WTC11 (cell line): ENCODE results near the gene ATG5. TPM values are rescaled to one million over a fixed set of nuclear protein-coding genes. Genes with fewer than 3 reads are reported as not detected.

Experiments
- ATAC-seq: fragments of 200-7000 bp; cut with Tn5 transposase; 2 replicates; pipeline ENCODE4 v1.10.0; 2021; ENCODE audit warnings: mild to moderate bottlenecking, moderate library complexity
- CTCF ChIA-PET: fragments of 300-600 bp; sonication (Branson Sonifier 250); formaldehyde crosslinking; loops from one replicate; lab custom pipeline; 2021; ENCODE audit warnings: antibody characterized with exemption; lab: Charles Lee
- POLR2A ChIA-PET: fragments of 350-600 bp; sonication (Branson Sonifier 250); formaldehyde crosslinking; loops from one replicate; lab custom pipeline; 2021; ENCODE audit warnings: antibody characterized with exemption; lab: Charles Lee
- DNase-seq: peaks from one replicate; pipeline ENCODE4 v3.0.0; 2021; ENCODE audit warnings: low spot score
- H3K27ac Mint-ChIP-seq: 2 replicates; pipeline ENCODE4 v1.8.0; 2021; ENCODE audit warnings: mixed read lengths
- H3K27me3 Mint-ChIP-seq: 2 replicates; pipeline ENCODE4 v1.8.0; 2021; ENCODE audit warnings: low read depth, mild to moderate bottlenecking, moderate library complexity, mixed read lengths
- H3K36me3 Mint-ChIP-seq: 2 replicates; pipeline ENCODE4 v1.8.0; 2021; ENCODE audit warnings: mixed read lengths
- H3K4me1 Mint-ChIP-seq: 2 replicates; pipeline ENCODE4 v1.8.0; 2022; ENCODE audit warnings: mixed read lengths
- H3K4me3 Mint-ChIP-seq: 2 replicates; pipeline ENCODE4 v1.8.0; 2021; ENCODE audit warnings: mild to moderate bottlenecking, moderate library complexity, mixed read lengths
- H3K9me3 Mint-ChIP-seq: 2 replicates; pipeline ENCODE4 v1.8.0; 2021; ENCODE audit warnings: mixed read lengths
- ETV6 ChIP-seq: sonication (generic); formaldehyde crosslinking; IDR thresholded peaks from 2 replicates; pipeline ENCODE4 v1.8.1; 2022; ENCODE audit warnings: mild to moderate bottlenecking, missing genetic modification reagents
- FOXP1 ChIP-seq: sonication (generic); formaldehyde crosslinking; IDR thresholded peaks from 2 replicates; pipeline ENCODE4 v1.8.0; 2022; ENCODE audit warnings: missing genetic modification reagents, mild to moderate bottlenecking, moderate library complexity, borderline replicate concordance
- GRHL2 ChIP-seq: fragments of 250-450 bp; sonication (Bioruptor Pico); IDR thresholded peaks from 2 replicates; pipeline ENCODE4 v1.8.0; 2022; ENCODE audit warnings: mild to moderate bottlenecking, moderate library complexity; ENCODE audit not compliant: insufficient replicate concordance, severe bottlenecking
- JUN ChIP-seq: sonication (generic); formaldehyde crosslinking; IDR thresholded peaks from 2 replicates; pipeline ENCODE4 v1.8.0; 2023; ENCODE audit warnings: mild to moderate bottlenecking, missing genetic modification reagents
- NFATC4 ChIP-seq: fragments of 250-450 bp; sonication (Bioruptor Pico); IDR thresholded peaks from 2 replicates; pipeline ENCODE4 v1.9.0; 2021; ENCODE audit warnings: mild to moderate bottlenecking
- NFE2L1 ChIP-seq: sonication (generic); formaldehyde crosslinking; IDR thresholded peaks from 2 replicates; pipeline ENCODE4 v1.8.1; 2023; ENCODE audit warnings: missing genetic modification reagents
- NR2C2 ChIP-seq: sonication (generic); formaldehyde crosslinking; IDR thresholded peaks from 2 replicates; pipeline ENCODE4 v1.8.0; 2022; ENCODE audit warnings: mild to moderate bottlenecking, missing genetic modification reagents
- PRRX2 ChIP-seq: fragments of 250-450 bp; sonication (Bioruptor Pico); IDR thresholded peaks from 2 replicates; pipeline ENCODE4 v1.8.0; 2021; ENCODE audit warnings: mild to moderate bottlenecking
- RELA ChIP-seq: sonication (generic); formaldehyde crosslinking; IDR thresholded peaks from 2 replicates; pipeline ENCODE4 v1.8.1; 2022; ENCODE audit warnings: missing genetic modification reagents, mild to moderate bottlenecking, borderline replicate concordance
- SMAD4 ChIP-seq: sonication (generic); formaldehyde crosslinking; IDR thresholded peaks from 2 replicates; pipeline ENCODE4 v1.8.0; 2022; ENCODE audit warnings: mild to moderate bottlenecking, missing genetic modification reagents
- TEAD4 ChIP-seq: sonication (generic); formaldehyde crosslinking; IDR thresholded peaks from 2 replicates; pipeline ENCODE4 v1.8.0; 2022; ENCODE audit warnings: mild to moderate bottlenecking, missing genetic modification reagents
- TP53 ChIP-seq: sonication (generic); formaldehyde crosslinking; IDR thresholded peaks from 2 replicates; pipeline ENCODE4 v1.8.1; 2023; ENCODE audit warnings: mild to moderate bottlenecking, missing genetic modification reagents
- ZNF317 ChIP-seq: sonication (generic); formaldehyde crosslinking; IDR thresholded peaks from 2 replicates; pipeline ENCODE4 v1.8.1; 2023; ENCODE audit warnings: low read depth, mild to moderate bottlenecking, moderate library complexity, missing genetic modification reagents, borderline replicate concordance
- ZNF396 ChIP-seq: fragments of 250-450 bp; sonication (Bioruptor Pico); IDR thresholded peaks from 2 replicates; pipeline ENCODE4 v1.8.0; 2021; ENCODE audit warnings: mild to moderate bottlenecking, moderate library complexity, borderline replicate concordance
- ZNF416 ChIP-seq: fragments of 250-450 bp; sonication (Bioruptor Pico); IDR thresholded peaks from 2 replicates; pipeline ENCODE4 v1.9.0; 2021; ENCODE audit warnings: mild to moderate bottlenecking, inconsistent platforms
- total RNA-seq: library from RNA; stranded (reverse); gene quantifications from 3 replicates; pipeline ENCODE4 v1.2.3, GENCODE V29; 2021
- TF ChIP-seq, protein P1 (sequence below): sonication (generic); formaldehyde crosslinking; IDR thresholded peaks from 2 replicates; pipeline ENCODE4 v1.8.1; 2022; ENCODE audit warnings: low read depth, mild to moderate bottlenecking, moderate library complexity, missing genetic modification reagents, borderline replicate concordance
- TF ChIP-seq, protein P2 (sequence below): sonication (generic); formaldehyde crosslinking; conservative IDR thresholded peaks from 2 replicates; pipeline ENCODE4 v1.8.1; 2022; ENCODE audit warnings: mild to moderate bottlenecking, missing genetic modification reagents
- TF ChIP-seq, protein P3 (sequence below): sonication (generic); formaldehyde crosslinking; IDR thresholded peaks from 2 replicates; pipeline ENCODE4 v1.8.1; 2022; ENCODE audit warnings: missing genetic modification reagents, borderline replicate concordance
- TF ChIP-seq, protein P4 (sequence below): sonication (generic); formaldehyde crosslinking; IDR thresholded peaks from 2 replicates; pipeline ENCODE4 v1.8.0; 2022; ENCODE audit warnings: missing genetic modification reagents
- TF ChIP-seq, protein P5 (sequence below): sonication (generic); formaldehyde crosslinking; IDR thresholded peaks from 2 replicates; pipeline ENCODE4 v1.8.1; 2022; ENCODE audit warnings: mild to moderate bottlenecking, moderate library complexity, missing genetic modification reagents
- TF ChIP-seq, protein P6 (sequence below): sonication (generic); formaldehyde crosslinking; IDR thresholded peaks from 2 replicates; pipeline ENCODE4 v1.8.1; 2022; ENCODE audit warnings: low read depth, missing genetic modification reagents, borderline replicate concordance
- TF ChIP-seq, protein P7 (sequence below): fragments of 250-450 bp; sonication (Bioruptor Pico); conservative IDR thresholded peaks from 2 replicates; pipeline ENCODE4 v1.9.0; 2021; ENCODE audit warnings: mild to moderate bottlenecking

ATG5 gene
- total RNA-seq, 1 experiment from 2014 or later, result 32.6 TPM

DNA sequence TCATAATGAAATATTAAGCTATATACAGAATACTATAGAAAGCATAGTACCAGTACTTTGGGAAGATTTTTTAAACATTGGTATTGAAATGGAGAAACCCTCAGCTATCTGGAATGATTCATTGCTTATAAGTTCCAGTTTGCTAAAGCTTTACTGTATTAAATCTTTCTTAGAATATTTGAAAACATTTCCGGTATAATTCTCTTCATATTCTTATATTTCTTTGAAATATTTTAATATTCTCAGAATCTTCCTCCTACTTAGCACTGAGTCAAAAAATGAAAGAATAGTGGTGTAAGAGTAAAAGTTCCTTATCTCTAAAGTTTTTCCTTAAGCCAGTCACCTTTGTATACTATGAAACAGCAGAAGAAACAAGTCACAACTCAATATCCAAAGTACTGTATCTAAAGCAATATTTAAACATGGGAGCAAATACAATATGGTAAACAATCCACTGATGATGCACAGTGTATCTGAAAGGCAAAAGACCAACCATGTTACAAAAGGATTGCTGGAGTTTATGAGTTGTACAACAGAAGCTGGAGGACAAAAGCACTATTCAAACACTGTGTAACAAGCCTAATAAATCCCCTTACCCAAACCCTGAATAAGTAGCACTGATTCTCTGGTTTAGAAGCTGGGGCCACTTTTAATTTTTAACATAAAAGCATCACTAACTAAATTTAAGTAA is 137.3 kb downstream of the ATG5 start:
- H3K27me3 Mint-ChIP-seq, result no peaks in the 10 kb centered on the region
- no peak for ATAC-seq
- CTCF ChIA-PET, result no interaction called here

DNA sequence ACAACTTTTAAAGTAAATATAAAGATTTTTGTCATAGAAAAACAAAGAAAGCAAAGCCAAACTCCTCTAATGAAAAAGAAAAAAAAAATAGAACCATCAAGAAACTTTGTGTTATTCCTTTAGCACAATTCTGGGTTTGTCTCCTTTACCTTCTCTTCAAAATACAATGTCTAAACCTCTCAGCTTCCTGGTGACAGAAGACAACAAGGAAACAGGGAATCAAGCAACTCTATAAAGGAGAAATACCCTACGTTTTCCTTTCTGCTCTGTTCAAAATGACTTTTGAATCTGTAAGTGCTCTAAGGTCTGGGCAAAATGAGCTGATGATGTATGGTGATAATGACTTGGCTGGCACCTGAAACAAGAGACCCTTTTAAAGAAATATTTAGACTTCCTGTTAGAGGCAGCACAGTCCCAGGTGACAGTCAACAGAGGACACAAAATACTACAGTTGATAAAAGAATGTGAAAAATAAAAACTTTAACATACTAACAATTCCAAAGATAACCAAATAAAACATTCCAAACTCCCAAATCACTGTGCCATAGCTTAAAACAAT is 138.1 kb downstream of the ATG5 start:
- CTCF ChIA-PET, result no interaction called here

More for the DNA sequence above, 137.3 kb downstream of the ATG5 start:
- no peaks in the 10 kb centered on the region for H3K9me3 Mint-ChIP-seq
- peaks cover 9% of the 10 kb centered on the region for H3K4me1 Mint-ChIP-seq
- POLR2A ChIA-PET, result no interaction called here
- no peak overlapping the region for H3K4me3 Mint-ChIP-seq
- no peak for DNase-seq
- H3K27ac Mint-ChIP-seq, result peak overlapping the region; percentile 25
- H3K36me3 Mint-ChIP-seq, result 0 out of 2 replicates have a peak, but pooled peaks cover 4% of the 10 kb centered on the region
- TF ChIP-seq NFATC4 (CRISPR knock-in tag) (no peak), NR2C2 (CRISPR knock-in tag) (no peak), TP53 (no peak), ZNF416 (CRISPR knock-in tag) (no peak), JUN (CRISPR knock-in tag) (no peak), NFE2L1 (CRISPR knock-in tag) (no peak), ZNF396 (CRISPR knock-in tag) (no peak), ZNF317 (CRISPR knock-in tag) (no peak)
- TF ChIP-seq, protein P1, sequence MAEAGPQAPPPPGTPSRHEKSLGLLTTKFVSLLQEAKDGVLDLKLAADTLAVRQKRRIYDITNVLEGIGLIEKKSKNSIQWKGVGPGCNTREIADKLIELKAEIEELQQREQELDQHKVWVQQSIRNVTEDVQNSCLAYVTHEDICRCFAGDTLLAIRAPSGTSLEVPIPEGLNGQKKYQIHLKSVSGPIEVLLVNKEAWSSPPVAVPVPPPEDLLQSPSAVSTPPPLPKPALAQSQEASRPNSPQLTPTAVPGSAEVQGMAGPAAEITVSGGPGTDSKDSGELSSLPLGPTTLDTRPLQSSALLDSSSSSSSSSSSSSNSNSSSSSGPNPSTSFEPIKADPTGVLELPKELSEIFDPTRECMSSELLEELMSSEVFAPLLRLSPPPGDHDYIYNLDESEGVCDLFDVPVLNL (CRISPR knock-in tag), result no peak
- TF ChIP-seq, protein P2, sequence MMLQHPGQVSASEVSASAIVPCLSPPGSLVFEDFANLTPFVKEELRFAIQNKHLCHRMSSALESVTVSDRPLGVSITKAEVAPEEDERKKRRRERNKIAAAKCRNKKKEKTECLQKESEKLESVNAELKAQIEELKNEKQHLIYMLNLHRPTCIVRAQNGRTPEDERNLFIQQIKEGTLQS, result no peak
- TF ChIP-seq, protein P3, sequence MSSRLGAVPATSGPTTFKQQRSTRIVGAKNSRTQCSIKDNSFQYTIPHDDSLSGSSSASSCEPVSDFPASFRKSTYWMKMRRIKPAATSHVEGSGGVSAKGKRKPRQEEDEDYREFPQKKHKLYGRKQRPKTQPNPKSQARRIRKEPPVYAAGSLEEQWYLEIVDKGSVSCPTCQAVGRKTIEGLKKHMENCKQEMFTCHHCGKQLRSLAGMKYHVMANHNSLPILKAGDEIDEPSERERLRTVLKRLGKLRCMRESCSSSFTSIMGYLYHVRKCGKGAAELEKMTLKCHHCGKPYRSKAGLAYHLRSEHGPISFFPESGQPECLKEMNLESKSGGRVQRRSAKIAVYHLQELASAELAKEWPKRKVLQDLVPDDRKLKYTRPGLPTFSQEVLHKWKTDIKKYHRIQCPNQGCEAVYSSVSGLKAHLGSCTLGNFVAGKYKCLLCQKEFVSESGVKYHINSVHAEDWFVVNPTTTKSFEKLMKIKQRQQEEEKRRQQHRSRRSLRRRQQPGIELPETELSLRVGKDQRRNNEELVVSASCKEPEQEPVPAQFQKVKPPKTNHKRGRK, result no peak

More for the DNA sequence above, 138.1 kb downstream of the ATG5 start:
- Mint-ChIP-seq H3K27me3 (no peaks in the 10 kb centered on the region), H3K9me3 (no peaks in the 10 kb centered on the region), H3K4me1 (peaks cover 9% of the 10 kb centered on the region), H3K4me3 (no peak overlapping the region), H3K27ac (peak overlapping the region; percentile 66), H3K36me3 (0 out of 2 replicates have a peak, but pooled peaks cover 4% of the 10 kb centered on the region)
- DNase-seq, result no peak
- TF ChIP-seq RELA (no peak), FOXP1 (no peak), GRHL2 (CRISPR knock-in tag) (no peak), ETV6 (CRISPR knock-in tag) (no peak), TEAD4 (CRISPR knock-in tag) (no peak), SMAD4 (no peak), PRRX2 (CRISPR knock-in tag) (no peak), NFATC4 (CRISPR knock-in tag) (no peak)
- TF ChIP-seq, protein P4, sequence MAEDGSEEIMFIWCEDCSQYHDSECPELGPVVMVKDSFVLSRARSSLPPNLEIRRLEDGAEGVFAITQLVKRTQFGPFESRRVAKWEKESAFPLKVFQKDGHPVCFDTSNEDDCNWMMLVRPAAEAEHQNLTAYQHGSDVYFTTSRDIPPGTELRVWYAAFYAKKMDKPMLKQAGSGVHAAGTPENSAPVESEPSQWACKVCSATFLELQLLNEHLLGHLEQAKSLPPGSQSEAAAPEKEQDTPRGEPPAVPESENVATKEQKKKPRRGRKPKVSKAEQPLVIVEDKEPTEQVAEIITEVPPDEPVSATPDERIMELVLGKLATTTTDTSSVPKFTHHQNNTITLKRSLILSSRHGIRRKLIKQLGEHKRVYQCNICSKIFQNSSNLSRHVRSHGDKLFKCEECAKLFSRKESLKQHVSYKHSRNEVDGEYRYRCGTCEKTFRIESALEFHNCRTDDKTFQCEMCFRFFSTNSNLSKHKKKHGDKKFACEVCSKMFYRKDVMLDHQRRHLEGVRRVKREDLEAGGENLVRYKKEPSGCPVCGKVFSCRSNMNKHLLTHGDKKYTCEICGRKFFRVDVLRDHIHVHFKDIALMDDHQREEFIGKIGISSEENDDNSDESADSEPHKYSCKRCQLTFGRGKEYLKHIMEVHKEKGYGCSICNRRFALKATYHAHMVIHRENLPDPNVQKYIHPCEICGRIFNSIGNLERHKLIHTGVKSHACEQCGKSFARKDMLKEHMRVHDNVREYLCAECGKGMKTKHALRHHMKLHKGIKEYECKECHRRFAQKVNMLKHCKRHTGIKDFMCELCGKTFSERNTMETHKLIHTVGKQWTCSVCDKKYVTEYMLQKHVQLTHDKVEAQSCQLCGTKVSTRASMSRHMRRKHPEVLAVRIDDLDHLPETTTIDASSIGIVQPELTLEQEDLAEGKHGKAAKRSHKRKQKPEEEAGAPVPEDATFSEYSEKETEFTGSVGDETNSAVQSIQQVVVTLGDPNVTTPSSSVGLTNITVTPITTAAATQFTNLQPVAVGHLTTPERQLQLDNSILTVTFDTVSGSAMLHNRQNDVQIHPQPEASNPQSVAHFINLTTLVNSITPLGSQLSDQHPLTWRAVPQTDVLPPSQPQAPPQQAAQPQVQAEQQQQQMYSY, result no peak
- TF ChIP-seq, protein P5, sequence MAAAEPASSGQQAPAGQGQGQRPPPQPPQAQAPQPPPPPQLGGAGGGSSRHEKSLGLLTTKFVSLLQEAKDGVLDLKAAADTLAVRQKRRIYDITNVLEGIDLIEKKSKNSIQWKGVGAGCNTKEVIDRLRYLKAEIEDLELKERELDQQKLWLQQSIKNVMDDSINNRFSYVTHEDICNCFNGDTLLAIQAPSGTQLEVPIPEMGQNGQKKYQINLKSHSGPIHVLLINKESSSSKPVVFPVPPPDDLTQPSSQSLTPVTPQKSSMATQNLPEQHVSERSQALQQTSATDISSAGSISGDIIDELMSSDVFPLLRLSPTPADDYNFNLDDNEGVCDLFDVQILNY (CRISPR knock-in tag), result no peak
- TF ChIP-seq, protein P6, sequence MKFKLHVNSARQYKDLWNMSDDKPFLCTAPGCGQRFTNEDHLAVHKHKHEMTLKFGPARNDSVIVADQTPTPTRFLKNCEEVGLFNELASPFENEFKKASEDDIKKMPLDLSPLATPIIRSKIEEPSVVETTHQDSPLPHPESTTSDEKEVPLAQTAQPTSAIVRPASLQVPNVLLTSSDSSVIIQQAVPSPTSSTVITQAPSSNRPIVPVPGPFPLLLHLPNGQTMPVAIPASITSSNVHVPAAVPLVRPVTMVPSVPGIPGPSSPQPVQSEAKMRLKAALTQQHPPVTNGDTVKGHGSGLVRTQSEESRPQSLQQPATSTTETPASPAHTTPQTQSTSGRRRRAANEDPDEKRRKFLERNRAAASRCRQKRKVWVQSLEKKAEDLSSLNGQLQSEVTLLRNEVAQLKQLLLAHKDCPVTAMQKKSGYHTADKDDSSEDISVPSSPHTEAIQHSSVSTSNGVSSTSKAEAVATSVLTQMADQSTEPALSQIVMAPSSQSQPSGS (CRISPR knock-in tag), result no peak
- TF ChIP-seq, protein P7, sequence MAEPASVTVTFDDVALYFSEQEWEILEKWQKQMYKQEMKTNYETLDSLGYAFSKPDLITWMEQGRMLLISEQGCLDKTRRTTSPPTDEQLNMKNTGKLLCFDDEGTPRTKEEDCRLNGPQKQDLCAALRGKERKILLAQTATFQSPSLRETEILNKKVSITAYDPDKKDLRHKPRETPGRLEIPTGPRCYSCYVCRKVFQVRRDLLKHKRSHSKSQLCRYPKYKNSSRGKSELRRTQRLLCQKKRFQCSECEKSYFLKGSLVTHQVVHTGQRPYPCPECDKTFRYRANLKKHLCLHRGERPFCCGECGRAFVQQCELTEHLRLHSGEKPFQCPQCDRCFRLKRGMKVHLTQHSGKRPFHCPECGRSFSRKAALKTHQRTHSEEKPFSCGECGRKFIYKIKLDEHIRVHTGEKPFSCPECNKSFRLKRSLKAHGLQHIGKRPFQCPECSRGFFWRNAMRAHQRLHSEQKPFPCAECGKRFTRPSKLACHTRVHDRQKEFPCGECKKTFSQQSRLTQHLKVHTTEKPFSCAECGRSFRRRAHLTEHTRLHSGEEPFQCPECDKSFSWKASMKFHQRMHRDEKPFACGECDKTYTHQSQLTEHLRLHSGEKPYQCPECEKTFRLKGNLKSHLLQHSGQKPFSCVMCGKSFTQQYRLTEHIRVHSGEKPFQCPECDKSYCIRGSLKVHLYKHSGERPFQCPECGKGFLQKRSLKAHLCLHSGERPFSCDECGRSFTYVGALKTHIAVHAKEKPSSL, result no peak
- POLR2A ChIA-PET, result interaction anchor here (0.6 kb wide), 1 partner anchor 756 kb away, joined by 7 read pairs; no protein-coding TSS in a partner anchor
- no peak for ATAC-seq
